Fibroblast of the conjunctiva (primary cell): ENCODE results near the gene KCTD13.
A peak's percentile ranks its signal among the peaks of the same experiment; 100 is the strongest.
"Not testable (repeated sequence)": the region's sequence is repeated elsewhere in the genome, so short reads cannot be mapped to it uniquely, and the experiment has no call there.

ENCODE experiments used
- DNase-seq: peaks from one replicate; pipeline ENCODE4 v3.0.0-alpha.2; 2010; ENCODE audit warnings: low read depth

The KCTD13 gene

GRCh38 chr16:29943846-29944799 lies 18.1 kb upstream of the KCTD13 start:
- DNase-seq: peak; percentile 91

- DNase-seq: no peak
These were observed 14.6 kb upstream of the KCTD13 start for GRCh38 chr16:29940656-29941055.

GRCh38 chr16:29931750-29932149 lies 5.7 kb upstream of the KCTD13 start:
- not testable (repeated sequence) for DNase-seq

- DNase-seq: no peak
These were observed 1.3 kb upstream of the KCTD13 start for GRCh38 chr16:29927070-29927905.

GRCh38 chr16:29926711-29927052 lies 656 bp upstream of the KCTD13 start:
- no peak for DNase-seq

- no peak for DNase-seq
These were observed 795 bp downstream of the KCTD13 start for GRCh38 chr16:29925105-29925756.

- DNase-seq: no peak
These were observed 3.0 kb downstream of the KCTD13 start for GRCh38 chr16:29922986-29923501.

GRCh38 chr16:29922326-29922725 lies 3.7 kb downstream of the KCTD13 start:
- no peak for DNase-seq

GRCh38 chr16:29921034-29921385 lies 5.0 kb downstream of the KCTD13 start:
- no peak for DNase-seq

GRCh38 chr16:29920288-29921033 lies 5.6 kb downstream of the KCTD13 start:
- DNase-seq: no peak

- DNase-seq: no peak
These were observed 9.0 kb downstream of the KCTD13 start for GRCh38 chr16:29916979-29917378.

GRCh38 chr16:29915590-29916247 lies 10.3 kb downstream of the KCTD13 start:
- DNase-seq: no peak

GRCh38 chr16:29913514-29913913 lies 12.5 kb downstream of the KCTD13 start:
- DNase-seq: no peak

- DNase-seq: no peak
These were observed 13.9 kb downstream of the KCTD13 start for GRCh38 chr16:29912087-29912486.

- DNase-seq: no peak
These were observed 14.4 kb downstream of the KCTD13 start for GRCh38 chr16:29911676-29912010.

GRCh38 chr16:29910819-29911675 lies 15.0 kb downstream of the KCTD13 start:
- DNase-seq: no peak

GRCh38 chr16:29909851-29910250 lies 16.2 kb downstream of the KCTD13 start:
- not testable (repeated sequence) for DNase-seq

GRCh38 chr16:29909391-29909790 lies 16.6 kb downstream of the KCTD13 start:
- no peak for DNase-seq

GRCh38 chr16:29908719-29909220 lies 17.3 kb downstream of the KCTD13 start:
- DNase-seq: no peak

- DNase-seq: no peak
These were observed 18.1 kb downstream of the KCTD13 start for GRCh38 chr16:29907973-29908372.
